RWPE1 (cell line): ENCODE measurements around the gene TESK2.
A peak's percentile ranks its signal among the peaks of the same experiment; 100 is the strongest.

ENCODE experiments used
- CTCF ChIA-PET: fragments of 350-600 bp; sonication (Branson Sonifier 250); formaldehyde crosslinking; extraction: SDS; loops from one replicate; lab custom pipeline; 2021; lab: Yijun Ruan, JAX
- POLR2A ChIA-PET: fragments of 400-600 bp; formaldehyde crosslinking; extraction: SDS; loops from one replicate; lab custom pipeline; 2020; ENCODE audit warnings: antibody characterized with exemption; ENCODE audit not compliant: low non-redundant PET; lab: Yijun Ruan, JAX
- DNase-seq: peaks from one replicate; pipeline ENCODE4 v3.0.0; 2012; ENCODE audit warnings: low spot score
- H3K27ac ChIP-seq: fragments of 450-650 bp; 2 replicates; pipeline ENCODE4 v1.5.1; 2017
- TF ChIP-seq, protein P1 (sequence below): fragments of 450-650 bp; conservative IDR thresholded peaks from 2 replicates; pipeline ENCODE4 v1.5.1; 2017; ENCODE audit warnings: low read depth, mild to moderate bottlenecking

Gene TESK2

DNA sequence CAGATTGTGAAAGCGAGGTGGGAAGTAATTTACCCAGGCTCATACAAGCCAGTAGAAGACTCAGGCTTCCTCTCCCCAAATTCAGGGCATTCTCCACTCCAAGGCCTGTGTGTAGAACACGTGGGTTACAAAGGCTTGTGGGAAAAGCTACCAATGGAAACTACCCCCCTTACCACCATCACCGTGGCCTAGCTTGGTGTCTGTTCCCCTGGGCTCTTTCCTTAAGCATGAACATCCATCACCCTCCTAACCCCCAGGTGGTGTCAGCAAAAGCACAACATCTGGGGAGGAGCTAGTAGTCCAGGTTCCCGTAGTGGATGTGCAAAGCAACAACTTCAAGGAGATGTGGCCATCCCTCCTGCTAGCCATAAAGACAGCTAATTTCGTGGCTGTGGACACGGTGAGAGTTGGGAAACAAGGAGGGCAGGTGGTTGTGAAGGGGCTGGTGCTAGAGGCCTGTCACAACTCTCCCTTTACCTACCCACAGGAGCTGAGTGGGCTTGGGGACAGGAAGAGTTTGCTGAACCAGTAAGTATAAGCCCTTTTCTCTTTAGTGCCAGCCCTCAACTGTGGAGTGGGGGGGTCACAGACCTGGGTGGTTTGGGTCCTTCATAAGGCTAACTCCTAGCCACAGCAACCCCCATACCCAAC is 150.0 kb downstream of the TESK2 start:
- CTCF ChIA-PET = interaction anchor here (0.5 to 1.6 kb wide), 2 partner anchors 124 to 152 kb away, joined by 5 to 17 read pairs; no protein-coding TSS in a partner anchor
- POLR2A ChIA-PET = interaction anchor here (0.5 to 2.1 kb wide), 8 partner anchors 7 to 330 kb away, joined by 3 to 6 read pairs (median 4); partner anchors contain the start of genes HECTD3 and PRDX1
- no peak for DNase-seq

DNA sequence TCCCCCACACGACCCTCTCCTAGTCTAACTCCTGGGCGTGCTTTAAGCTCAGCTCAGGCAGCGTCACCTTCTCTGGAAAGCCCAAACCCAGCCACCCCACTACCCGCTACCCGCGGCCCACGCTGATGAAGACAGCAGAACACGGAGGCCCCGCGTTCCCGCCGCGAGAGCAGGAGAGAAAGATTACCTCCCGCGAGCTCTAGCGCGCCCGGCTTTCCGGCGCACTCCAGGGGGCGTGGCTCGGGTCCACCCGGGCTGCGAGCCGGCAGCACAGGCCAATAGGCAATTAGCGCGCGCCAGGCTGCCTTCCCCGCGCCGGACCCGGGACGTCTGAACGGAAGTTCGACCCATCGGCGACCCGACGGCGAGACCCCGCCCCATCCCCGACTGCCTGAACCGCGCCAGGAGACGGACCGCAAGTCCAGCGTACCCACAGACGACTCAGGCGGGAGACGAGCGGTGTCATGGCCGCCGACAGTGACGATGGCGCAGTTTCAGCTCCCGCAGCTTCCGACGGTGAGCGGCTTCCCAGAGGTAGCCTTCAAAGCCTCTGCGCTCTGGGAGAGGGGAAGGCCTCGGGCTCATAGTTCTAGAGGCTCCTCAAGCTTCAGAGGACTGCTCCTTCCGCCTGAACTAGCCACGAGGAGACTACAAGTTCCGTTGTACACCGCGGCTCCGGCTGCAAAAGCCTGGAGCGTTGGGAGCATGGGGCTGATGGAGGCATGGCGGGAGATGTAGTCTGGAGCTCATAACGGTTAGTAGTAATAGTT is 151.0 kb downstream of the TESK2 start, which contains the start of the genes MUTYH and TOE1:
MUTYH (minus strand) TSS at position 652 of the 770 bp plus-strand sequence. CDS start 5,935 bp downstream, outside the sequence.
TOE1 (plus strand) TSS at position 382 of the 770 bp plus-strand sequence; CDS start at position 465, 83 bp downstream.
- CTCF ChIA-PET = interaction anchor here (0.5 to 1.6 kb wide), 6 partner anchors 16 to 566 kb away, joined by 3 to 17 read pairs (median 4); no protein-coding TSS in a partner anchor
- POLR2A ChIA-PET = interaction anchor here (0.6 to 2.1 kb wide), 9 partner anchors 8 to 329 kb away, joined by 3 to 10 read pairs (median 5); partner anchors contain the start of genes HECTD3, PRDX1 and UROD
- DNase-seq = peak; percentile 92
- TF ChIP-seq, protein P1, sequence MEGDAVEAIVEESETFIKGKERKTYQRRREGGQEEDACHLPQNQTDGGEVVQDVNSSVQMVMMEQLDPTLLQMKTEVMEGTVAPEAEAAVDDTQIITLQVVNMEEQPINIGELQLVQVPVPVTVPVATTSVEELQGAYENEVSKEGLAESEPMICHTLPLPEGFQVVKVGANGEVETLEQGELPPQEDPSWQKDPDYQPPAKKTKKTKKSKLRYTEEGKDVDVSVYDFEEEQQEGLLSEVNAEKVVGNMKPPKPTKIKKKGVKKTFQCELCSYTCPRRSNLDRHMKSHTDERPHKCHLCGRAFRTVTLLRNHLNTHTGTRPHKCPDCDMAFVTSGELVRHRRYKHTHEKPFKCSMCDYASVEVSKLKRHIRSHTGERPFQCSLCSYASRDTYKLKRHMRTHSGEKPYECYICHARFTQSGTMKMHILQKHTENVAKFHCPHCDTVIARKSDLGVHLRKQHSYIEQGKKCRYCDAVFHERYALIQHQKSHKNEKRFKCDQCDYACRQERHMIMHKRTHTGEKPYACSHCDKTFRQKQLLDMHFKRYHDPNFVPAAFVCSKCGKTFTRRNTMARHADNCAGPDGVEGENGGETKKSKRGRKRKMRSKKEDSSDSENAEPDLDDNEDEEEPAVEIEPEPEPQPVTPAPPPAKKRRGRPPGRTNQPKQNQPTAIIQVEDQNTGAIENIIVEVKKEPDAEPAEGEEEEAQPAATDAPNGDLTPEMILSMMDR = no peak
- H3K27ac ChIP-seq = peak within 1 kb of the TSS; percentile 96

More for the DNA sequence above, 150.0 kb downstream of the TESK2 start:
- H3K27ac ChIP-seq = peak overlapping the region; percentile 96
- TF ChIP-seq, protein P1 = no peak

DNA sequence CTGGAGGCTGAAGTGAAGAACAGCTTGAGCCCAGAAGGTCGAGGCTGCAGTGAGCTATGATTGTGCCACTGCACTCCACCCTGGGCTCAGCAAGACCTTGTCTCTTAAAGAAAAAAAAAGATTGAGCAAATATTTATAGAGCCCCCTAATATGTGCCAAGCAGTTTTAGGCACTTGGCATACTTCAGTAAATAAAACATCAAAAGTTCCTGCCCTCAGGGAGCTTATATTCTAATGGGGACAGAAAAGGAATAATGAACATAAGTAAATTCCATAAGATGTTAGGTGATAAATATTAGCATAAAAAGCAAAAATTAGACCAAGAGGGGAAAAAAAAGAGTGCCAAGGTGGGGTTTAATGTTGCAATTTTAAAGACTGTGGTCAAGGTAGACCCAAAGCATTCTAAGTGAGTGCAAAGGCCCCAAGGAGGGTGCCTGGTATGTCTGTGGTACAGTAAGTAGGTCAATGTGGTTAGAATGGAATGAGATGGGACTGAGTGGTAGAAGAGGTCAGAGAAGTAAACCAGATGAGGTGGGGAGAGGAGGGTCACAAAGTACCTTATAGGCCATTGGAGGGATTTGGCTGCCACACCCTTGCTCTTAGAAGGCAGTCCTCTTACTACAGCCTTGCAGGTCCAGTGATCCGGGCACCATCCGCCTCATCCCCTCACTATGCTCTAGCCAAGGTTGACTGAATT is 153.2 kb downstream of the TESK2 start:
- TF ChIP-seq, protein P1 = no peak
- CTCF ChIA-PET = interaction anchor here (0.6 kb wide), 1 partner anchor 38 kb away, joined by 6 read pairs; no protein-coding TSS in a partner anchor
- no peak overlapping the region for H3K27ac ChIP-seq
- no peak for DNase-seq
- POLR2A ChIA-PET = no interaction called here

DNA sequence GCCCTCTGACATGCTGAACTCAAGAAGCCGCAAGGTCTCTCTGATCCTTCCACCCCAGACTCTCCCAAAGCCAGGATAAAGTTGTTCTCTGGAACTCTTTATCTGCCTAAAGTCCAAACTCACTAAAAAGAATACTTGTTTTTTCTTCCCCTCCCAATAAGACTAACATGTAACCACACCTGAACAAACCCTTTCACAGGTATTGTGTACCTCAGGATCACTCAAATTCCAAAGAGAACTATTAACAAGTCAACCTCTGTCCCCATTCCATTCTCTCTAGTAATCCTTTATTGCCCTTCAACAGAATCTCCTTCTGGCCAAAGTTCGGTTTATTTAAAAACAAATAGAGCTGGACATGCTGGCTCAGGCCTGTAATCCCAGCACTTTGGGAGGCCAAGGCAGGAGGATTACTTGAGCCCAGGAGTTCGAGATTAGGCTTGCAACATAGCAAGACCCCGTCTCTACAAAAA is 155.1 kb downstream of the TESK2 start:
- no peak overlapping the region for H3K27ac ChIP-seq
- POLR2A ChIA-PET = interaction anchor here (1.0 kb wide), 1 partner anchor 32 kb away, joined by 3 read pairs; no protein-coding TSS in a partner anchor
- TF ChIP-seq, protein P1 = no peak
- DNase-seq = no peak
- CTCF ChIA-PET = no interaction called here

DNA sequence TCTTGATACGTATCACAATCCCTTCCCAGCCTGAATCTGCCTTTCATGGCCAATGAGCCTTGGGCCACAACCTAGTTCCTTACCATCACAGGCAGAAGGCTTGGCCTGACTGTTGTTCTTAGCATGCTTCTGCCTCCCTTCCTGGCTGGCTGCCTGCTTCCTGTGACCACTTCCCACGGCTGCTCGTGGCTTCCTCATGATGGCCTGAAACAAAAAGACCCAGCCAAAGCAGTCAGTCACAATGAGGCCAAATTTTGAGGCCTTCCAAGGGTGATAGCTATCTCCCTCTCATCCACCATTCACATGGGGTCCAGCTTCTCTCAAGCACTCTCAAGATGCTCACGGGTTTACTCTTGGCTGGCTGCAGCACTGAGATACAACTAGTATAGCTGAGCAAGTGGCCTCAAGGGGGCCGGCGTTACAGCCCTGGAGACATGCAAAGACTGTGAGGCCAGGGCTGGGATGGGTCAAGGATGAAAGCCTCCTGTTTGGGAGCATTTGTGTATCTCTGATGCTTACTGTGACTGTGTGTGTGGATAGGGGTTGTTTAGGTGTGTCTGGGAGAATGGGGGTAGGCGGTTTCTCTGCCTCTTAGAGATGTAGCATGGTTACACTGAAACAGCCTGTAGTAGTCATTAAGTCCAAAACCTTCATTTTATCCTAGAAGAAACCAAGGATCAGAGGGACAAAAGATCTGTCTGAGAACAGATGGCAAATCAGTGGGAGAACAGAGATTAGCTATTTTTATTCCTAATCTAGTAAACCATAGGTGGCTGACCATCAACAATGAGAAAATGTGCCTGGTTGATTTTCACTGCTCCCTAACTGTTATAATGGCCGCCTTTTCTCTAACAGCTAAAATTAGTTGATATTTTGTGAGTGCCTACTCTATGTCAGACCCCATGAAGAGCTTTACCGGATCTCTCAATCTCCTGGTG is 156.4 kb downstream of the TESK2 start:
- TF ChIP-seq, protein P1 = no peak
- ChIA-PET POLR2A (no interaction called here), CTCF (no interaction called here)
- H3K27ac ChIP-seq = 0 out of 2 replicates have a peak overlapping the region, but pooled peaks have one; percentile 4
- no peak for DNase-seq
